Thyroid gland (tissue), 4 donors: ENCODE data around the gene TIPIN. TPM values are rescaled to one million over a fixed set of nuclear protein-coding genes. Genes with fewer than 3 reads are reported as not detected.
"Not testable (repeated sequence)": the region's sequence is repeated elsewhere in the genome, so short reads cannot be mapped to it uniquely, and the experiment has no call there.

Source experiments
- DNase-seq, 2 donors: peaks; one replicate each; pipeline ENCODE4 v3.0.0-alpha.2; 2019
- H3K27ac ChIP-seq, 3 donors: fragments of 200-600 bp; sonication (generic); 1 replicate in 2 of 3; 2 replicates in 1 of 3; pipeline ENCODE4 v1.5.1; 2016 to 2019; ENCODE audit warnings: mild to moderate bottlenecking in 1 of 3, moderate library complexity in 1 of 3
- H3K27me3 ChIP-seq: fragments of 200-600 bp; sonication (generic); one replicate; pipeline ENCODE4 v1.5.1; 2019
- H3K36me3 ChIP-seq, 2 donors: fragments of 200-600 bp; sonication (generic); one replicate each; pipeline ENCODE4 v1.5.1; 2016 to 2019
- H3K4me1 ChIP-seq, 2 donors: fragments of 200-600 bp; sonication (generic); one replicate each; pipeline ENCODE4 v1.5.1; 2017 to 2019
- H3K4me3 ChIP-seq, 3 donors: fragments of 200-600 bp; sonication (generic); replicated peaks in 1 of 3; 1 replicate in 2 of 3; 2 replicates in 1 of 3; pipeline ENCODE4 v1.5.1; 2016; ENCODE audit warnings: mild to moderate bottlenecking in 1 of 3
- H3K9me3 ChIP-seq: fragments of 200-600 bp; sonication (generic); one replicate; pipeline ENCODE4 v1.5.1; 2017
- CTCF ChIP-seq, 6 experiments: fragments of 200-600 bp in 3 of 6; fragments of 450-650 bp in 3 of 6; sonication (generic) in 3 of 6; IDR thresholded peaks; one replicate each; pipeline ENCODE4 v1.5.1; 2016 to 2019; ENCODE audit warnings: antibody characterized with exemption in 6 of 6, mild to moderate bottlenecking in 2 of 6, inconsistent platforms in 1 of 6, moderate library complexity in 1 of 6
- POLR2A ChIP-seq, 2 donors: fragments of 450-650 bp; IDR thresholded peaks; one replicate each; pipeline ENCODE4 v1.6.1; 2017; ENCODE audit warnings: antibody characterized with exemption in 2 of 2, mild to moderate bottlenecking in 2 of 2, moderate library complexity in 1 of 2
- WGBS, 2 donors: methylation state at CpG; one replicate each; pipeline ENCODE4 v1.1.5; 2017; 5-methylcytosine and 5-hydroxymethylcytosine counted together
- intact Hi-C: fragments of 100-400 bp; cut with DNase I; formaldehyde crosslinking; loops from one replicate; pipeline ENCODE4 v1.15.1; 2023
- total RNA-seq, 4 donors: library from RNA; depleted of rRNA; stranded (reverse); fragments of >200 nt; gene quantifications; one replicate each; pipeline ENCODE4 v1.2.3, GENCODE V29; 2016

TIPIN gene
- total RNA-seq, 4 donors from 2014 or later: 4.5 to 7.5 (median 6.5) TPM

DNA sequence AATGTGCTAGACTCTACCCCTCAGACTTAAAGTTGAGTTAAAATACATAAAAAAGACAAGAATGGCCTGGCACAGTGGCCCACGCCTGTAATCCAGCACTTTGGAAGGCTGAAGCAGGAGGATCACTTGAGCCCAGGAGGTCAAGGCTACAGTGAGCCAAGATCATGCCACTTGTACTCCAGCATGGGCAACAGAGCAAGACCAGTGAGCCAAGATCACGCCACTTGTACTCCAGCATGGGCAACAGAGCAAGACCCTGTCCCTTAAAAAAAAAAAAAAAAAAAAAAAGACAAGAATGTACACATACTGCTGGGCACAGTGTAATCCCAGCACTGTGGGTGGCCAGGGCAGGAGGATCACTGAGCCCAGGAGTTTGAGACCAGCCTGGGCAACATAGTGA lies 45.7 kb downstream of the TIPIN start:
- Histone ChIP-seq H3K9me3 (no peaks in the 10 kb centered on the region), H3K4me1 (peaks cover 6 to 8% of the 10 kb centered on the region in 2 donors), H3K27me3 (no peaks in the 10 kb centered on the region), H3K27ac (peak overlapping the region; percentile 56 to 77 (median 66)), H3K4me3 (no peak overlapping the region), H3K36me3 (peaks cover 6 to 27% of the 10 kb centered on the region in 2 donors)
- TF ChIP-seq POLR2A (IDR thresholded peaks at IDR 0.05): no peak
- TF ChIP-seq CTCF (IDR thresholded peaks at IDR 0.05): no peak
- WGBS, 2 donors: 36 to 44% methylated on average over 2 of the region's 2 CpGs
- DNase-seq: peak; percentile 86 to 87
- intact Hi-C loops: no loop called here

DNA sequence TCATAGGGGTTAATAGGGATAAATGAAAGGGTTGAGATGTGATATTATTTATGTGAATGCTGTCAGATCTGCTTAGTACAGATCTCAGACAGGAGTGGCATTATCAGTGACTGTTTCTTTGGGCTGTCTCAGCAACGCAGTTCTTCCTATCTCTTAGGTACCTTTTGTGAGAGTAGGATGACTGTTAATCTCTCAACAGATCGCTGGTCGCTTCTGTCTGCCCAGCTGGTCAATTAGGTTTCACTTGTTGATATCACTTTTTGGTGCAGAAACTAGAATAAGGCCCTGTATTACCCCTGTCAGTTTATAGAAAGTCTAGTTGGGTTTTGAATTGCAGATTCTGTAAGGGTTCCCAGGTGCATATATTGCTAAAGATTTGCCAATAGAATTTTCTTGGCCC lies 46.7 kb downstream of the TIPIN start:
- 80 to 93% methylated on average over 3 of the region's 3 CpGs for WGBS, 2 donors
- H3K36me3 ChIP-seq: peaks cover 6 to 19% of the 10 kb centered on the region in 2 donors
- TF ChIP-seq CTCF (IDR thresholded peaks at IDR 0.05): no peak
- TF ChIP-seq POLR2A (IDR thresholded peaks at IDR 0.05): no peak

DNA sequence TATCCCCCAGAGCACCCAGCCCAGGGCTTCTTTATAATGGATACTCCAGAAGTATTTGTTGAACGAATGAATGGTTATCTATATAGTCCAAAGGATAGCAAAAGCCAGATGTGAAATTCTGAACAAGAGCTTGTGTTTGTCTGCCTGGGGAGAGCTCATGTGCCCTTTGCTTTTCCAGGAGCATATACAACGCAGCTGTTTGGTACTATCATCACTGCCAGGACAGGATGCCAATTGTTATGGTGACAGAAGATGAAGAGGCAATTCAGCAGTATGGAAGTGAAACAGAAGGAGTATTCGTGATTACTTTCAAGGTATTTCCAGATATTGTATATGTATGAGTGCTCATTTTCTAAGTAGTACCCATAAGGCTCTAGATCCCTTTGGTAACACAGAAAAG lies 48.0 kb downstream of the TIPIN start:
- Histone ChIP-seq H3K4me3 (no peak overlapping the region), H3K27me3 (no peaks in the 10 kb centered on the region), H3K36me3 (peaks cover 6 to 12% of the 10 kb centered on the region in 2 donors), H3K4me1 (peaks cover 6 to 8% of the 10 kb centered on the region in 2 donors), H3K27ac (no peak overlapping the region), H3K9me3 (no peaks in the 10 kb centered on the region)
- no peak for TF ChIP-seq POLR2A (IDR thresholded peaks at IDR 0.05)
- TF ChIP-seq CTCF (IDR thresholded peaks at IDR 0.05): no peak
- intact Hi-C loops: no loop called here
- DNase-seq: no peak
- 93 to 97% methylated on average over 3 of the region's 3 CpGs for WGBS, 2 donors

More for the DNA sequence above, 46.7 kb downstream of the TIPIN start:
- Histone ChIP-seq H3K4me1 (peaks cover 6 to 8% of the 10 kb centered on the region in 2 donors), H3K4me3 (no peak overlapping the region), H3K9me3 (no peaks in the 10 kb centered on the region), H3K27ac (peak overlapping the region in 1 of 3 donors; percentile 10), H3K27me3 (no peaks in the 10 kb centered on the region)
- no peak for DNase-seq
- intact Hi-C loops: no loop called here

- Histone ChIP-seq H3K27ac (no peak overlapping the region), H3K36me3 (peaks cover 0 to 9% of the 10 kb centered on the region in 2 donors), H3K4me1 (peaks cover 4 to 5% of the 10 kb centered on the region in 2 donors), H3K27me3 (no peaks in the 10 kb centered on the region), H3K9me3 (no peaks in the 10 kb centered on the region), H3K4me3 (no peak overlapping the region)
- intact Hi-C loops: no loop called here
- 90 to 92% methylated on average over 3 of the region's 3 CpGs for WGBS, 2 donors
- DNase-seq: no peak
- TF ChIP-seq CTCF (IDR thresholded peaks at IDR 0.05): no peak
- no peak for TF ChIP-seq POLR2A (IDR thresholded peaks at IDR 0.05)
Observed at GRCh38 chr15:66306381-66306780, 50.1 kb downstream of the TIPIN start.

- H3K9me3 ChIP-seq, intact Hi-C loops, H3K4me3 ChIP-seq, H3K4me1 ChIP-seq, H3K27ac ChIP-seq, DNase-seq, H3K36me3 ChIP-seq, H3K27me3 ChIP-seq: not testable (repeated sequence)
- WGBS, 2 donors: 92 to 98% methylated on average over 10 of the region's 10 CpGs
Observed at GRCh38 chr15:66304425-66304824, 52.1 kb downstream of the TIPIN start.
